ENCODE measurements around the gene MGAT1. TPM values are rescaled to one million over a fixed set of nuclear protein-coding genes. Genes with fewer than 3 reads are reported as not detected.
"Not testable (repeated sequence)": the region's sequence is repeated elsewhere in the genome, so short reads cannot be mapped to it uniquely, and the experiment has no call there.

The MGAT1 gene
- total RNA-seq, 1 donor from 2014 or later: 137 TPM

- no peak overlapping the region for H3K4me3 Mint-ChIP-seq (ENCODE audit: unreplicated experiment)
- no peak for DNase-seq (ENCODE audit: extremely low spot score, unreplicated experiment)
- TF ChIP-seq, protein P1, sequence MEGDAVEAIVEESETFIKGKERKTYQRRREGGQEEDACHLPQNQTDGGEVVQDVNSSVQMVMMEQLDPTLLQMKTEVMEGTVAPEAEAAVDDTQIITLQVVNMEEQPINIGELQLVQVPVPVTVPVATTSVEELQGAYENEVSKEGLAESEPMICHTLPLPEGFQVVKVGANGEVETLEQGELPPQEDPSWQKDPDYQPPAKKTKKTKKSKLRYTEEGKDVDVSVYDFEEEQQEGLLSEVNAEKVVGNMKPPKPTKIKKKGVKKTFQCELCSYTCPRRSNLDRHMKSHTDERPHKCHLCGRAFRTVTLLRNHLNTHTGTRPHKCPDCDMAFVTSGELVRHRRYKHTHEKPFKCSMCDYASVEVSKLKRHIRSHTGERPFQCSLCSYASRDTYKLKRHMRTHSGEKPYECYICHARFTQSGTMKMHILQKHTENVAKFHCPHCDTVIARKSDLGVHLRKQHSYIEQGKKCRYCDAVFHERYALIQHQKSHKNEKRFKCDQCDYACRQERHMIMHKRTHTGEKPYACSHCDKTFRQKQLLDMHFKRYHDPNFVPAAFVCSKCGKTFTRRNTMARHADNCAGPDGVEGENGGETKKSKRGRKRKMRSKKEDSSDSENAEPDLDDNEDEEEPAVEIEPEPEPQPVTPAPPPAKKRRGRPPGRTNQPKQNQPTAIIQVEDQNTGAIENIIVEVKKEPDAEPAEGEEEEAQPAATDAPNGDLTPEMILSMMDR (IDR thresholded peaks at IDR 0.05): no peak
- H3K27me3 Mint-ChIP-seq (ENCODE audit: unreplicated experiment): no peaks in the 10 kb centered on the region
- no peaks in the 10 kb centered on the region for H3K36me3 Mint-ChIP-seq (ENCODE audit: unreplicated experiment)
- H3K27ac Mint-ChIP-seq (ENCODE audit: unreplicated experiment): peak overlapping the region; percentile 98
- H3K9me3 Mint-ChIP-seq (ENCODE audit: unreplicated experiment): no peaks in the 10 kb centered on the region
- H3K4me1 Mint-ChIP-seq (ENCODE audit: unreplicated experiment): peaks cover 57% of the 10 kb centered on the region
Observed at GRCh38 chr5:180783340-180784052, 19.1 kb downstream of the MGAT1 start.

GRCh38 chr5:180782748-180783147 lies 19.9 kb downstream of the MGAT1 start:
- Mint-ChIP-seq H3K27ac (ENCODE audit: unreplicated experiment) (no peak overlapping the region), H3K27me3 (ENCODE audit: unreplicated experiment) (no peaks in the 10 kb centered on the region), H3K36me3 (ENCODE audit: unreplicated experiment) (no peaks in the 10 kb centered on the region), H3K4me3 (ENCODE audit: unreplicated experiment) (no peak overlapping the region), H3K4me1 (ENCODE audit: unreplicated experiment) (peaks cover 50% of the 10 kb centered on the region), H3K9me3 (ENCODE audit: unreplicated experiment) (no peaks in the 10 kb centered on the region)
- TF ChIP-seq, protein P1 (IDR thresholded peaks at IDR 0.05): no peak
- DNase-seq (ENCODE audit: extremely low spot score, unreplicated experiment): no peak

DNA sequence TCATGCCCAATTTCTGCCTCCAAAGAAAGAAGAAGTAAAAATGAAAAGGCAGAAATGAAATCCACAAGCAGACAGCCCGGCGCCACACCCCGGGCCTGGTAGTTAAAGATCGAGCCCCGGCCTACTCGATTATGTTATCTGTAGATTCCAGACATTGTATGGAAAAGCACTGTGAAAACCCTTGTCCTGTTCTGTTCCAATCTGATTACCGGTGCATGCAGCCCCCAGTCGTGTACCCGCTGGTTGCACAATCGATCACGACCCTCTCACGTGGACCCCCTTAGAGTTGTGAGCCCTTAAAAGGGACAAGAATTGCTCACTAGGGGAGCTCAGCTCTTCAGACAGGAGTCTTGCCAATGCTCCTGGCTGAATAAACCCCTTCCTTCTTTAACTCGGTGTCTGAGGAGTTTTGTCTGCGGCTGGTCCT lies 20.7 kb downstream of the MGAT1 start:
- H3K4me1 Mint-ChIP-seq (ENCODE audit: unreplicated experiment): peaks cover 41% of the 10 kb centered on the region
- H3K27me3 Mint-ChIP-seq (ENCODE audit: unreplicated experiment); H3K9me3 Mint-ChIP-seq (ENCODE audit: unreplicated experiment); DNase-seq (ENCODE audit: extremely low spot score, unreplicated experiment); H3K27ac Mint-ChIP-seq (ENCODE audit: unreplicated experiment); H3K4me3 Mint-ChIP-seq (ENCODE audit: unreplicated experiment); H3K36me3 Mint-ChIP-seq (ENCODE audit: unreplicated experiment): not testable (repeated sequence)

DNA sequence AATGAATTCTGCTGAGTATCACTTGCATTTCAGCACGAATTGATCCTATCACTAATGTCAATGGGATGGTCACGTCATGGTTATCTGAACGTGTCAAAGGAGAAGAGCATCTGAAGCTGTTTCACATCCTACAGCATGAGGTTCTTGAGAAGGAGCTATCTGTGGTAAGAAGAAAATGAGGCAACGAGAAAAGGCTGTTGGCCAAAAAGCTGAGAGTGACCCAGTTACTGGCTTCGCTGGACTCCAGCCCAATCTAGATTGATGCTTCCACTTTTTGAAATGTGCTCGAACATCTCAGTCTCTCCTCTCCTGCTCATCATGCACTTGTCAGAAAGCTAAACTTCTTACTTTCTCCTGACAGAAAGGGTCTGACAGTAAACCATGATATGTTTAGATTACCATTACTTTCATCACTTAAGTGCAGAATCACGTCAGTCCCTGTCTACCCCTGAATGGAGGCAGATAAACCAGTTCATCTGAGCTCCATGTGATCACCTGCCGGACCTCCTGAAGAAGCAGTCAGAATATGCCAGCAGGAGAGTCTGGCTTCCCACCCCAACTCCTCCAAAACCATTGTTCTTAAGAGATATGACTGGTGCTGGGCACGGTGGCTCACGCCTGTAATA lies 22.5 kb downstream of the MGAT1 start:
- Mint-ChIP-seq H3K27me3 (ENCODE audit: unreplicated experiment) (no peaks in the 10 kb centered on the region), H3K4me1 (ENCODE audit: unreplicated experiment) (peaks cover 23% of the 10 kb centered on the region), H3K9me3 (ENCODE audit: unreplicated experiment) (no peaks in the 10 kb centered on the region), H3K4me3 (ENCODE audit: unreplicated experiment) (no peak overlapping the region), H3K27ac (ENCODE audit: unreplicated experiment) (no peak overlapping the region), H3K36me3 (ENCODE audit: unreplicated experiment) (no peaks in the 10 kb centered on the region)
- no peak for DNase-seq (ENCODE audit: extremely low spot score, unreplicated experiment)
- TF ChIP-seq, protein P1 (IDR thresholded peaks at IDR 0.05): no peak

- TF ChIP-seq, protein P1 (IDR thresholded peaks at IDR 0.05): no peak
- no peaks in the 10 kb centered on the region for H3K36me3 Mint-ChIP-seq (ENCODE audit: unreplicated experiment)
- H3K4me1 Mint-ChIP-seq (ENCODE audit: unreplicated experiment): no peaks in the 10 kb centered on the region
- peaks cover 9% of the 10 kb centered on the region for H3K9me3 Mint-ChIP-seq (ENCODE audit: unreplicated experiment)
- H3K27ac Mint-ChIP-seq (ENCODE audit: unreplicated experiment): no peak overlapping the region
- peaks cover 5% of the 10 kb centered on the region for H3K27me3 Mint-ChIP-seq (ENCODE audit: unreplicated experiment)
- no peak overlapping the region for H3K4me3 Mint-ChIP-seq (ENCODE audit: unreplicated experiment)
- DNase-seq (ENCODE audit: extremely low spot score, unreplicated experiment): no peak
Observed at GRCh38 chr5:180777475-180777874, 25.1 kb downstream of the MGAT1 start.

Data from osteocyte (in vitro differentiated cells).